Epithelial cell of umbilical artery (primary cell): ENCODE data around the gene BAIAP2L2. TPM values are rescaled to one million over a fixed set of nuclear protein-coding genes. Genes with fewer than 3 reads are reported as not detected.

Source experiments
- total RNA-seq: library from RNA; depleted of rRNA; stranded (reverse); fragments of >200 nt; gene quantifications from 2 replicates; pipeline ENCODE4 v1.2.3, GENCODE V29; 2014

Gene BAIAP2L2
- total RNA-seq: not detected in 2 replicates

DNA sequence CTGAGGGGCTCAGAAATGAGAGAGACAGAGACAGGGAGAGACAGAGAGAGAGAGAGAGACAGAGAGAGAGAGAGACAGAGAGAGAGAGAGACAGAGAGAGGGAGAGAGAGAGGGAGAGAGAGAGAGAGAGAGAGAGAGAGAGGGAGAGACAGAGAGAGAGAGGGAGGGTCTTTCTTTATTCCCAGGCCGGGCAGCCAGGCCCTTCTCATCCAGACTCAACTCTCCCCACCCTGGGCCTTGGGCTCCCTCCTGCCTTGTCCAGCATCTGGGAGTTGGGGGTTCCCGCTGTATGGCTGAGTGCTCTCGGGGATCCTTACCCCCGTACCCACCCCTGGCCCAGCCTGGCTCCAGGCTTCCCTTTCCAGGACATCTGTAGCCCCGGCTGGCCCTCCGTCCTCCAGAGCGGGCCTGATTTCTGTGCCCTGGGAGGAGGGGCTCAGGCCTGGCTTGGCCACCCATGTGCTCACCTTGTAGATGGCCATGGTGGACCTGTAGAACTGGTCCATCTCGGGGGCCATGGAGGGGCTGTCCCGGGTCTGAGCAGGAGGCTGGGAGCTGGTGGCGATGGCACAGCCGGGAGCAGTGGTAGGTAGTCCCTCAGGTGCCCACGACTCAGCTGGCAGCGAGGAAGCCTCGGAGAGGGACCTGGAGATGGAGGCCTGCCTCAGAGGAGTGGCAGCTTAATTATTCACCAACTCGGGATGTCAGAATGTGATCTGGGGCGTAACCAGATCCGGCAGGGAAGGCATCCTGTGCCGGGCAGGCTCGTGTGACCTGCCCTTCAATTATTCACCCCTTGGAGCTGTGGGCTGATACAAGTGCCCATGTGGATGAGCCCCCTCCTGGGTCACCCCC is at the start of gene BAIAP2L2:
BAIAP2L2 (minus strand) TSS at position 677 of the 855 bp plus-strand sequence; CDS start at position 518, 159 bp downstream.

DNA sequence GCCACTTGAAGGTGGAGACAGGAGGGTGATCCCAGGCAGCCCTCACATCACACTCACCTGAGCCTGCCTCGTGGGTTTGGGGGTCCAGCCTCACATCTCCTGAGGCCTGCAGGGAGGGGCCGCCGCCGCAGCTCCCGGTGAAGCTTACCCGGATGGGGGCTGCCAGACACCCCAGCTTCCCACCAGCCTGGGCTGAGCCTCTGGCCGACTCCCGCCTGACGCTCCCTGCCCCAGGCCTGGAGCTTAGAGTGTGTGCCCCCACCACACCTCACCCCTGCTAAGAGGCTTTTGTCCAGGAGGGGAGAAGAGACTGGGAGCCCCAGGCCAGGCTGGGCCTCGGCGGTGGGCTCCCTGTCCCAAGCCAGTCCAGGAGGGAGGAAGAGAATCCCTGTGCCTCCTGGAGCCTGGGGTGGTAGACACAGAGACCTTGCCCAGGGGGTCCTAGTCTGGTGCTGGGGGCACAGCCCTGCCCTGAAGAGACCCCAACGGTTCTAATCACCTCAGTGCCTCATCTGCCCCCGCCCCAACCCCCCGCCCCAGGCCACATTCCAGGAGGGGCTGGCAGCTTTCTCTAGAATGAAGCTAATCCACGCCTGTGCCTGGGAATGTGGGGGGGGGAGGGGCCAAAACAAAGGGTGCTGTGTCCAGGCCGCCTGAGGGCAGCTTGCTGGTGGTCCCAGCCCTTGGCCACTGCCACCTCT is 26.4 kb downstream of the BAIAP2L2 start, which contains the start of gene SLC16A8:
SLC16A8 (minus strand) TSS at position 254 of the 701 bp plus-strand sequence. CDS start 1,311 bp downstream, outside the sequence.

GRCh38 chr22:38056969-38057891 is 53.3 kb downstream of the BAIAP2L2 start, which contains the start of gene PICK1:
Gene PICK1, plus strand, starts transcription at chr22:38057404. Its CDS starts 406 bp downstream, at chr22:38057810.

Other genes with a start within 250 kb of the BAIAP2L2 start
- 22.7 and 23.7 TPM in 2 replicates for gene MICALL1, start 204.4 kb downstream of the BAIAP2L2 start, total RNA-seq
- gene C22orf23, start 157.1 kb downstream of the BAIAP2L2 start, total RNA-seq: 0.32 TPM in 1 of 2 replicates, not detected in the other
- gene POLR2F, start 157.0 kb downstream of the BAIAP2L2 start, total RNA-seq: 46.0 and 78.0 TPM in 2 replicates
- gene SOX10, start 126.1 kb downstream of the BAIAP2L2 start, total RNA-seq: not detected in 2 replicates
- gene PICK1, start 53.3 kb downstream of the BAIAP2L2 start, total RNA-seq: 5.8 and 17.8 TPM in 2 replicates
- under 0.01 TPM in 1 of 2 replicates, not detected in the other for gene SLC16A8, start 26.5 kb downstream of the BAIAP2L2 start, total RNA-seq
- gene PLA2G6, start 71.1 kb upstream of the BAIAP2L2 start, total RNA-seq: 1.9 and 9.4 TPM in 2 replicates
- gene MAFF, start 91.3 kb upstream of the BAIAP2L2 start, total RNA-seq: 43.5 and 66.6 TPM in 2 replicates
- gene TMEM184B, start 162.3 kb upstream of the BAIAP2L2 start, total RNA-seq: 19.6 and 22.7 TPM in 2 replicates
- 84.5 and 117 TPM in 2 replicates for gene CSNK1E, start 206.7 kb upstream of the BAIAP2L2 start, total RNA-seq